DOHH2 (cell line): ENCODE results near the gene LTV1.

Source experiments
- H3F3A ChIP-seq: fragments of 200-600 bp; sonication (generic), shearing (Covaris generic); 2 replicates; pipeline ENCODE4 v1.6.0; 2016; ENCODE audit warnings: antibody characterized with exemption, mild to moderate bottlenecking; ENCODE audit not compliant: control insufficient read depth, insufficient read depth
- H3K27ac ChIP-seq: fragments of 200-600 bp; sonication (generic); 2 replicates; pipeline ENCODE4 v1.5.1; 2014; ENCODE audit warnings: low read depth, mild to moderate bottlenecking, low read length, moderate library complexity
- H3K27me3 ChIP-seq: fragments of 200-600 bp; sonication (generic); 2 replicates; pipeline ENCODE4 v1.6.1; 2014; ENCODE audit warnings: mild to moderate bottlenecking, low read length, mixed read lengths; ENCODE audit not compliant: control insufficient read depth
- H3K36me3 ChIP-seq: fragments of 200-600 bp; sonication (generic); 2 replicates; pipeline ENCODE4 v1.6.1; 2014; ENCODE audit warnings: mild to moderate bottlenecking, low read length, moderate library complexity, mixed read lengths; ENCODE audit not compliant: control insufficient read depth
- H3K4me1 ChIP-seq: fragments of 200-600 bp; sonication (generic); 2 replicates; pipeline ENCODE4 v1.6.1; 2014; ENCODE audit warnings: mild to moderate bottlenecking, low read length, mixed read lengths; ENCODE audit not compliant: control insufficient read depth
- H3K4me2 ChIP-seq: fragments of 200-600 bp; sonication (generic); 2 replicates; pipeline ENCODE4 v1.6.0; 2014; ENCODE audit warnings: mild to moderate bottlenecking, low read length, moderate library complexity
- H3K4me3 ChIP-seq: fragments of 200-600 bp; sonication (generic); 2 replicates; pipeline ENCODE4 v1.5.1; 2014; ENCODE audit warnings: mild to moderate bottlenecking, low read length, mixed read lengths
- H3K79me2 ChIP-seq: fragments of 200-600 bp; sonication (generic); 2 replicates; pipeline ENCODE4 v1.6.1; 2014; ENCODE audit warnings: mild to moderate bottlenecking, low read length, mixed read lengths; ENCODE audit not compliant: control insufficient read depth
- H3K9me2 ChIP-seq: fragments of 200-600 bp; sonication (generic); replicated peaks from 2 replicates; pipeline ENCODE4 v1.6.1; 2014; ENCODE audit warnings: mild to moderate bottlenecking, low read length, mixed read lengths; ENCODE audit not compliant: control insufficient read depth
- H3K9me3 ChIP-seq: fragments of 200-600 bp; sonication (generic); 2 replicates; pipeline ENCODE4 v1.6.1; 2014; ENCODE audit warnings: antibody characterized with exemption, low read length, mixed read lengths; ENCODE audit not compliant: control insufficient read depth, insufficient read depth
- H4K20me1 ChIP-seq: fragments of 200-600 bp; sonication (generic); 2 replicates; pipeline ENCODE4 v1.6.0; 2014; ENCODE audit warnings: low read depth, mild to moderate bottlenecking, antibody characterized with exemption, low read length, moderate library complexity; ENCODE audit not compliant: control insufficient read depth, insufficient read depth
- CTCF ChIP-seq: fragments of 200-600 bp; sonication (generic); IDR thresholded peaks from one replicate; pipeline ENCODE4 v1.5.1; 2014; ENCODE audit warnings: antibody characterized with exemption, mild to moderate bottlenecking, low read depth, low read length; ENCODE audit not compliant: poor library complexity, severe bottlenecking
- EZH2phosphoT487 ChIP-seq: fragments of 200-600 bp; sonication (generic); IDR thresholded peaks from 2 replicates; pipeline ENCODE4 v1.6.1; 2017; ENCODE audit warnings: borderline replicate concordance, mild to moderate bottlenecking, antibody characterized with exemption, low read length, moderate library complexity, mixed read lengths

Gene LTV1

GRCh38 chr6:143857651-143858050, 14.5 kb downstream of the LTV1 start:
- no peak overlapping the region for H3K27ac ChIP-seq
- no peaks in the 10 kb centered on the region for H4K20me1 ChIP-seq
- no peaks in the 10 kb centered on the region for H3F3A ChIP-seq
- no peak overlapping the region for H3K4me3 ChIP-seq
- H3K27me3 ChIP-seq = no peaks in the 10 kb centered on the region
- H3K9me3 ChIP-seq = no peaks in the 10 kb centered on the region
- H3K4me1 ChIP-seq = no peaks in the 10 kb centered on the region
- peaks cover 78% of the 10 kb centered on the region for H3K36me3 ChIP-seq
- TF ChIP-seq CTCF (no peak), EZH2phosphoT487 (no peak)
- no peak overlapping the region for H3K4me2 ChIP-seq
- no peaks in the 10 kb centered on the region for H3K9me2 ChIP-seq
- peaks cover 37% of the 10 kb centered on the region for H3K79me2 ChIP-seq

- Histone ChIP-seq H3F3A (no peaks in the 10 kb centered on the region), H4K20me1 (no peaks in the 10 kb centered on the region), H3K4me3 (no peak overlapping the region), H3K27me3 (no peaks in the 10 kb centered on the region), H3K4me1 (no peaks in the 10 kb centered on the region), H3K36me3 (peaks cover 91% of the 10 kb centered on the region), H3K9me2 (no peaks in the 10 kb centered on the region), H3K27ac (no peak overlapping the region), H3K9me3 (no peaks in the 10 kb centered on the region), H3K4me2 (no peak overlapping the region), H3K79me2 (peaks cover 18% of the 10 kb centered on the region)
- no peak for TF ChIP-seq EZH2phosphoT487
- TF ChIP-seq CTCF = no peak
Measured at GRCh38 chr6:143859891-143860660, 16.9 kb downstream of the LTV1 start.

- TF ChIP-seq EZH2phosphoT487 (no peak), CTCF (no peak)
- H3K4me2 ChIP-seq = no peak overlapping the region
- peaks cover 65% of the 10 kb centered on the region for H3K36me3 ChIP-seq
Measured at GRCh38 chr6:143863771-143864170, 20.6 kb downstream of the LTV1 start.

More at GRCh38 chr6:143863771-143864170, 20.6 kb downstream of the LTV1 start:
- no peaks in the 10 kb centered on the region for H4K20me1 ChIP-seq
- no peaks in the 10 kb centered on the region for H3K9me2 ChIP-seq
- H3F3A ChIP-seq = peaks cover 3% of the 10 kb centered on the region; the same call in 1 of the 2 replicates
- no peaks in the 10 kb centered on the region for H3K4me1 ChIP-seq
- no peaks in the 10 kb centered on the region for H3K9me3 ChIP-seq
- no peak overlapping the region for H3K27ac ChIP-seq
- H3K79me2 ChIP-seq = no peaks in the 10 kb centered on the region
- H3K27me3 ChIP-seq = no peaks in the 10 kb centered on the region
- no peak overlapping the region for H3K4me3 ChIP-seq
